ENCODE data around the gene AHDC1. TPM values are rescaled to one million over a fixed set of nuclear protein-coding genes. Genes with fewer than 3 reads are reported as not detected.

The AHDC1 gene
- total RNA-seq, 1 donor from 2014 or later: 23.7 TPM

- Histone ChIP-seq H3K4me3 (no peak overlapping the region), H3K4me1 (peaks cover 70% of the 10 kb centered on the region), H3K27me3 (ENCODE audit: low read depth) (no peaks in the 10 kb centered on the region), H3K9me3 (no peaks in the 10 kb centered on the region), H3K27ac (no peak overlapping the region), H3K36me3 (no peaks in the 10 kb centered on the region)
- ATAC-seq: no peak
- intact Hi-C loops (cut with DNase I): no loop called here
- TF ChIP-seq CTCF (IDR thresholded peaks at IDR 0.05): no peak
- no peak for DNase-seq
Measured at GRCh38 chr1:27596986-27597385, 7.0 kb downstream of the AHDC1 start.

GRCh38 chr1:27596261-27596660, 7.7 kb downstream of the AHDC1 start:
- no peak for TF ChIP-seq CTCF (IDR thresholded peaks at IDR 0.05)
- H3K4me3 ChIP-seq: no peak overlapping the region
- H3K36me3 ChIP-seq: no peaks in the 10 kb centered on the region
- ATAC-seq (no peak), DNase-seq (no peak)
- intact Hi-C loops (cut with DNase I): no loop called here
- H3K9me3 ChIP-seq: no peaks in the 10 kb centered on the region
- no peak overlapping the region for H3K27ac ChIP-seq
- no peaks in the 10 kb centered on the region for H3K27me3 ChIP-seq (ENCODE audit: low read depth)
- peaks cover 70% of the 10 kb centered on the region for H3K4me1 ChIP-seq

GRCh38 chr1:27595597-27595996, 8.3 kb downstream of the AHDC1 start:
- Histone ChIP-seq H3K27ac (no peak overlapping the region), H3K4me3 (no peak overlapping the region), H3K4me1 (peaks cover 72% of the 10 kb centered on the region), H3K9me3 (no peaks in the 10 kb centered on the region), H3K27me3 (ENCODE audit: low read depth) (no peaks in the 10 kb centered on the region), H3K36me3 (no peaks in the 10 kb centered on the region)
- intact Hi-C loops (cut with DNase I): no loop called here
- no peak for ATAC-seq
- DNase-seq: no peak
- TF ChIP-seq CTCF (IDR thresholded peaks at IDR 0.05): no peak

GRCh38 chr1:27594564-27595510, 9.1 kb downstream of the AHDC1 start:
- no peaks in the 10 kb centered on the region for H3K9me3 ChIP-seq
- no peak for DNase-seq
- TF ChIP-seq CTCF (IDR thresholded peaks at IDR 0.05): no peak
- H3K4me1 ChIP-seq: peaks cover 72% of the 10 kb centered on the region
- ATAC-seq: no peak
- no peaks in the 10 kb centered on the region for H3K36me3 ChIP-seq
- no peak overlapping the region for H3K27ac ChIP-seq
- no peaks in the 10 kb centered on the region for H3K27me3 ChIP-seq (ENCODE audit: low read depth)
- no peak overlapping the region for H3K4me3 ChIP-seq
- intact Hi-C loops (cut with DNase I): no loop called here

GRCh38 chr1:27593678-27594563, 10.0 kb downstream of the AHDC1 start:
- intact Hi-C loops (cut with DNase I): no loop called here
- DNase-seq (no peak), ATAC-seq (no peak)
- no peaks in the 10 kb centered on the region for H3K36me3 ChIP-seq
- no peak overlapping the region for H3K4me3 ChIP-seq
- peaks cover 72% of the 10 kb centered on the region for H3K4me1 ChIP-seq
- H3K27me3 ChIP-seq (ENCODE audit: low read depth): no peaks in the 10 kb centered on the region
- H3K27ac ChIP-seq: peak overlapping the region; percentile 18
- TF ChIP-seq CTCF (IDR thresholded peaks at IDR 0.05): no peak
- H3K9me3 ChIP-seq: no peaks in the 10 kb centered on the region
